H7 (cell line): Measurements from ENCODE around the gene OCRL. TPM values are rescaled to one million over a fixed set of nuclear protein-coding genes. Genes with fewer than 3 reads are reported as not detected.

ENCODE experiments used
- DNase-seq: peaks from one replicate; pipeline ENCODE4 v3.0.0; 2012
- H3K27me3 ChIP-seq: 2 replicates; pipeline ENCODE4 v1.6.0; 2011; ENCODE audit warnings: mild to moderate bottlenecking, low read length; ENCODE audit not compliant: control insufficient read depth, insufficient read depth
- H3K36me3 ChIP-seq: replicated peaks from 2 replicates; pipeline ENCODE4 v1.5.1; 2011; ENCODE audit warnings: low read length; ENCODE audit not compliant: control insufficient read depth, insufficient read depth
- H3K4me3 ChIP-seq: 2 replicates; pipeline ENCODE4 v1.5.1; 2011; ENCODE audit warnings: low read depth, mild to moderate bottlenecking, control low read depth, low read length, moderate library complexity; ENCODE audit not compliant: insufficient read depth
- total RNA-seq: library from RNA; depleted of rRNA; stranded (reverse); fragments of >200 nt; shearing (Covaris generic); gene quantifications from 2 replicates; pipeline ENCODE4 v1.2.3, GENCODE V29; 2014

Gene OCRL
- total RNA-seq, 1 experiment from 2014 or later, result 22.4 TPM

DNA sequence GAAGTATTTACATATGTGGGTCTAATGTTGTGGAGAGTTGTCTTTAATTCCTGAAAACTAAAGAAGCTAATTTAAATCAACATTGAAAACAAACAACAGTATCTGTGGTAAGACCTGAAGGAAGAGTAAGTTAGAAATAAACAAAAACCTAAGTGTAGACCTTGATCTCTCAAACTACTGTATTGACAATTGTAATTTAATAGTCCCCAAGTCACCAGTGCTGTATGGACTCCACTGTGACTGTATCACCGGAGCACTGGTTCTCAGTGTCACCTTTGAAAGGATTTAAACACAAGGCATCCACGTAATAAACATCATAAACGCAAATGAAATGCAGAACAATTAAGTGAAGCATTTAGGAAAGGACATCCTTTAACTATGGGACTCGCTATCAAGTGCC, 46.4 kb downstream of the OCRL start:
- no peak for DNase-seq
- Histone ChIP-seq H3K36me3 (peaks cover 35% of the 10 kb centered on the region), H3K4me3 (no peak overlapping the region), H3K27me3 (no peaks in the 10 kb centered on the region)

DNA sequence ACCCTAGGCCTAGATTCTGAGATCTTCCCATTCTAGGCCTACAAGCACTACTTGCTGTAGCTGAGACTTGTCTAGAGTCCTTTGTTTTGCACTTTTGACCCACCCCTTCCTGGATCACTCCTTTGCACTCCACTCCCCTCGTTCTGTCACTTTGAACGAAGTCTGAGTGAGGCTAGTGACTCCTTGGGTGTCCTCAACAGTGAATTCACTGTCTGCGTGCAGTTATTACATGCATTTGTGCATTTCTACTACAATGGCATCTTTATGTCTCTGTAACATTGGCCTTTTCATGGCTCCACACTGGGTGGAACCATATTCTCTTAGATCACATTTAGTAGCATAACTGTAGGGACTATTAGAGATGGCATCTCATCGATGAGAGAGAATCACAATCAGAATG, 50.5 kb downstream of the OCRL start:
- Histone ChIP-seq H3K27me3 (no peaks in the 10 kb centered on the region), H3K4me3 (no peak overlapping the region), H3K36me3 (peaks cover 36% of the 10 kb centered on the region)
- DNase-seq, result no peak

DNA sequence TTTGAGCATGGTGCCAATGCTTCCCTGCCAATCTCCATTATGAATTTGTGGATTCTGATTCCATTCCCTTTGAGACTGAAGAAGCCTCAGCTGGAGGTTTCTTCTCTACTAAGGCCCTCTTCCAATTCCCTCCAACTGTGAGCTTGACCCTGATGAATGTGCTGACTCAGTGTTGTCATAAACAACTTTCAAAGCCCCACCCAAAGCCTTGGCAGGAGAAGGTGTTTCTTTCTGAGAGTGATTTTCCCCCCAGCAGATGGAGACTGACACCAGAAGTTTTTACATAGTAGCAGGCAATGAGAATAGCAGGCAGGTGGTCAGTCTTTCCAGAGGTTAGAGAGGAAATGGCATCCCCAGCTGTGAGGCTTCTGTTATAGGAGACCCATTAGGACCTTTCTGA, 53.1 kb downstream of the OCRL start:
- no peaks in the 10 kb centered on the region for H3K27me3 ChIP-seq
- H3K36me3 ChIP-seq, result peaks cover 26% of the 10 kb centered on the region
- DNase-seq, result no peak
- no peak overlapping the region for H3K4me3 ChIP-seq

DNA sequence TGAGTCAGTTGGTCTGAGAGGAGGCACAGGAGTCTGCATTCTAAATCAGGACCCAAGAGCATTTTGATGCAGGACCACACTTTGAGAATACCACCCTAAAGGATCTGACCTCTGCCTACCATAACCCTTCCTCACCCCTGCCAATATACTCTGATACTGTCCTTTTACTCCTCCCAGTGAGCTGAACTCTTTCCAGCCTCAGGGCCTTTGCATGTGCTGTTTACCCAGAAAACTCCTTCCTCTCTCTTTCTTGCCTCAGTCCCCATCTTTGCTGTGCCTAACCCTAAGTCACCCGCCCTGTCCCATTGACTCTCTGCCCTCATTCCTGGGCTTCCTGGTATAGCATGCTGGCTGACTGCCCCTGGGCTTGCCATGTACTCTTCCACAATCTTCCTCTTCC, 54.7 kb downstream of the OCRL start:
- H3K36me3 ChIP-seq, result peaks cover 13% of the 10 kb centered on the region
- H3K4me3 ChIP-seq, result no peak overlapping the region

DNA sequence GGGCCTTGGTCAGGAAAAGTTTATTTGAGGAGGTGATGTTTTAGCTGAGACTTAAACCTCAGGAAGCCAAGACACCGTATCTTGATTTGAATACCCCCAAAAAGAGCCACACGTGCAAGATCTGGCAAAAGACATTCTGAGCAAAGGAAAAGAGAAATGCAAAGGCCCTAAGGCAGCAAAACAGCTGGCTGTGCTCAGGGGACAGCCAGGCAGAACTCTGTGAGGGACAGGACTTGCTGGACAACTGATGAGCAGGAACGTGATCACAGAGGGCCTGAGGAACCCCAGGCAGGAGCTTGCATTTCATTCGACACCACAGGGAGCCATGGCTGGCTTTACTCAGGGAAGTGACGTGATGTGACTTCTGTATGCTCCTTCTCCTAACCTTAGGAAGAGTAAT, 56.0 kb downstream of the OCRL start:
- DNase-seq, result no peak
- H3K36me3 ChIP-seq, result peaks cover 7% of the 10 kb centered on the region
- H3K4me3 ChIP-seq, result no peak overlapping the region
- H3K27me3 ChIP-seq, result no peaks in the 10 kb centered on the region

More for the DNA sequence above, 54.7 kb downstream of the OCRL start:
- DNase-seq, result no peak
- no peaks in the 10 kb centered on the region for H3K27me3 ChIP-seq

DNA sequence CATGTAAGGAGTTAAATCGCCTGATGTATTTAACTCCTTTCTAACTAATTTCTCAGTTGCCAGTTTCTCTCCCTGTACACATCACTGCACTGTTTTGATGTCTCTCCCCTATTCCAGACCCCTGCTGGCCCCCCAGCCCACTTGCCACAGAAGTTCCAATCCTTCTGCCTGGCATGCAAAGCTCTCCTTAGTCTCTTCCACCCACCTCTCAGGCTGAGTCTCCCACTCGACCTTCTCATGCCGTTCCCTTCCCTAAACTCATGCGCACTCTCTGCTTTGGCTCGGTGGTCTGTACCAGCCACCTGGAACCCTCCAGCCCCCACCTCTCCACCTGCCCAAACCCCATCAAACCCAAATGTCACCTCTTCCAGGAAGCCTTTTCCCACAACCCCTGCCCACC, 57.8 kb downstream of the OCRL start:
- H3K27me3 ChIP-seq, result no peaks in the 10 kb centered on the region
- H3K4me3 ChIP-seq, result no peak overlapping the region
- H3K36me3 ChIP-seq, result peaks cover 5% of the 10 kb centered on the region
- no peak for DNase-seq

DNA sequence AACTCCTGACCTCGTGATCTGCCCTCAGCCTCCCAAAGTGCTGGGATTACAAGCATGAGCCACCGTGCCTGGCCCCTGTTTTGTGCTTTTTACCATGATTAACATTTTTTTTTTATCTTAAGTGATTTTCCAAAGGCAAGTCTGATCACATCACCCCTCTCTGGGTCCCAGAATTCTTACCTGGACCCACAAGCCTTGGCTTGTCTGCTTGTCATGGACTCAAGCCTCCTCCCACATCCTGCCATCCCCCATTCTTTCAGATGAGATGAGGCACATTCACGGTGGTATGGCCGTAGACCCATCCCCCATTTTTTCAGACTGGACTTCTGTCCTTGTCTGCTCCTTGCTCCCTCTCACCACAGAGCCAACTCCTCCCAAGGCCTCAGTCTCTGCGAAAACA, 59.4 kb downstream of the OCRL start:
- Histone ChIP-seq H3K4me3 (no peak overlapping the region), H3K27me3 (no peaks in the 10 kb centered on the region), H3K36me3 (peaks cover 5% of the 10 kb centered on the region)
- no peak for DNase-seq

DNA sequence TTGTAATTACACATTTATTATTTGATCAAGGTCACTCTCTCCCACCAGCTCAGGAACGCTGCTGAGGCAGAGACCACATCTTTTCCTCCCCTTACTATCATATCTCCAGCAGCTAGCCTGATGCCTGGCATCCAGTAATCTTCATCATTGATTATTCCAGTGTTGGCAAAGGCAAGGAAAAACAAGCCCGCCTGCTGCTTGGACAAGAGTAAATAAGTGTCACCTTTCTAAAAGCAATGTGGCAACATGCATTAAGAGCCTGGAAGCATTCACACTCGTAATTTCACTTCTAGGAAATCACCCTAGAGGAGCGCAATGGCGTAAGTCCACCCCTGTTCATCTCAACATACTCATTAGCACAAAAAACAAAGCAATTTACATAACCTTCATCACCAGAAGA, 59.9 kb downstream of the OCRL start:
- DNase-seq, result no peak
- no peaks in the 10 kb centered on the region for H3K27me3 ChIP-seq
- peaks cover 4% of the 10 kb centered on the region for H3K36me3 ChIP-seq
- no peak overlapping the region for H3K4me3 ChIP-seq

DNA sequence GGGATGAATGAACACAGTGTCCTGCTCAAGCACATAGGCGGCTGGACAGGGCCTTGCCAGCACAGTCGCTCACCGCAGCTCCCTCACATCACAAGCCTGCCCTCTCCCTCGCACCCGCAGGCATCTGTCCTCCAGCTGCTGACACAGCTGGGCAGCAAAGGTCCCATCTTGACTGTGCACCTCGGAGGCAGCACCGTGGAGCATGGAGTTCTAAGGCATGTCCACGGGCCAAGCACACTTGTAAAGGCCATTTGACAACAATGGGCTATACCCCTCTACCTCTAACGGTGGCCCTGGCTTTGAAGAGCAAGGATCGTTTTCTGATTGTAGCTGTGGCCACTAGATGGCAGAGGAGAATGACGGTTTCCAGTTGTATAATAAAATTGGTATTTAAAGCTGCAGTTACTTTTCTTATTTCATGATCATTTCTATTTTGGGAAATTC, 60.9 kb downstream of the OCRL start:
- DNase-seq, result peak; percentile 64
- no peak overlapping the region for H3K4me3 ChIP-seq
- H3K36me3 ChIP-seq, result peaks cover 1% of the 10 kb centered on the region

DNA sequence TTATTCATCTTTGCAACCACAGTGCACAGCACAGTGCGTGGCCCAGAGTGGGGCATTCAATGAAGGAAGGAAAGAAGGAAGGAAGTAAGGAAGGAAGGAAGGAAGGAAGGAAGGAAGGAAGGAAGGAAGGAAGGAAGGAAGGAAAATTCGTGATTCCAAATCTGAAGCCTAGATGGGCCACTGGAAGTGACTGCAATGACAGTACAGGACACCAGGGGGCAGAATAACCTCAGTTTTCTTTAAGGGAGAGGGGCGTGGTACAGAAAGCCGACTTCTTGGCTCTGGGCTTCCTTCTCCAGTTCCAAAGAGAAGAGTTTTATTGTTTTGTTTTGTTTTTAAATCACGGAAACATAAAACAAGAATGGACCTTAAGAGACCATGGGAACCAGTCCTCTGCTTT, 66.9 kb downstream of the OCRL start:
- Histone ChIP-seq H3K36me3 (no peaks in the 10 kb centered on the region), H3K27me3 (peaks cover 1% of the 10 kb centered on the region; the same call in 1 of the 2 replicates), H3K4me3 (no peak overlapping the region)
- DNase-seq, result peak; percentile 85

More for the DNA sequence above, 60.9 kb downstream of the OCRL start:
- no peaks in the 10 kb centered on the region for H3K27me3 ChIP-seq

DNA sequence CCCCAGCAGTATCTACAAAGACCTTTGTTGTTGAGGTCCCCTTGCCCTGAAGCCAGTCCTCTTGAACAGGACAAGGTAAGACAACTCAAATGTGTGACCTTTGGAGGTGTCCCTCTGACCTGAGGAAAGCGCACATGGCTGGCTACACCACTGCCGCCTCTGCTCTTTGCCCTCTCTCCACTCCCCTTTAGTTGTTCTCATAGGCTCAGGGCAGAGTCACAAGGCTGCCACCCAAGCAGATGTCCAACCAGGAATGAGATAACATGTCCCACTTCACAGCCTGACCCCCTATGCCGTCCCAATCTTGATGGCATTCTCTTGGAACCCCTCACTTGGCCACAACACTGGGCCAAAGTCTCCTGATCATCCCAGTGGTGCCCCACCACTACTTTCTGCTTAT, 68.4 kb downstream of the OCRL start:
- no peak for DNase-seq
- no peaks in the 10 kb centered on the region for H3K36me3 ChIP-seq
- peaks cover 1% of the 10 kb centered on the region; the same call in 1 of the 2 replicates for H3K27me3 ChIP-seq
- no peak overlapping the region for H3K4me3 ChIP-seq

DNA sequence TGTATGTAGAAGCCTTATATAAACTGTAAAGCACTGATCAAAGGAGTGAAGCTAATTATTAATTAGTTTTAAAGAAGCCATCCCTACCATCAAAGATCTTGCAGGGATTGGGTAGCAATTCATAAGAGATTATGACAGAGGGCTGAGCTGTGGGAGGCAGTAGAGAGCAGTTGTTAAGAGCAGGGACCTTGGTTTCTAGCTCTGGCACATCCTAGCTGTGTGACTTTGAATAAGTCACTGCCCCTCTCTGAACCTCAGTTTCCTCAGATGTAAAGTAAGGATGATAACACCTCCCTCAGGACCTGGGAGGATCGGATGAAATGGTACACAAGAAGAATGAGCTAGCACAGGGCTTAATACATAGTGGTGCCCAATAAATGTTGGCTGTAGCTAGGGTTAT, 69.3 kb downstream of the OCRL start:
- H3K27me3 ChIP-seq, result peaks cover 1% of the 10 kb centered on the region; the same call in 1 of the 2 replicates
- DNase-seq, result no peak
- no peaks in the 10 kb centered on the region for H3K36me3 ChIP-seq
- H3K4me3 ChIP-seq, result no peak overlapping the region

DNA sequence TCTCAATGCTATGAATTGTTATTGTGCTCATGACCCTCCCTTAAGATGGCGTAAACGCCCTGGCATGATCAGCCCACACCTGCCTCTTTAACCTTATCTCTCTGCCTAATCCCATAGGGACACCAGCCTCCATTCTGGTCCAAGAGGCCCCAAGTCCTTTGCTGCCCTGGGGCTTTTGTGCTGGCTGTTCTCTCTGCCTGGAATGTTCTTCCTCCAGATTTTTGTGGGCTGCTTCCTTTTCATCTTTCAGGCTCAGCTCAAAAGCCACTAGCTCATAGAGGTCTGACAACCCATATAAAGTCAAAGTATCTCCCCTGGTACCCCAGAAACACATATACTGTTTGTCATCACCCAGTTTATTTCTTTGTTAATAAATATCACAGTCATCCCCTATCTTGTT, 72.3 kb downstream of the OCRL start:
- DNase-seq, result no peak
- Histone ChIP-seq H3K36me3 (no peaks in the 10 kb centered on the region), H3K4me3 (no peak overlapping the region), H3K27me3 (no peaks in the 10 kb centered on the region; the same call in 1 of the 2 replicates)

DNA sequence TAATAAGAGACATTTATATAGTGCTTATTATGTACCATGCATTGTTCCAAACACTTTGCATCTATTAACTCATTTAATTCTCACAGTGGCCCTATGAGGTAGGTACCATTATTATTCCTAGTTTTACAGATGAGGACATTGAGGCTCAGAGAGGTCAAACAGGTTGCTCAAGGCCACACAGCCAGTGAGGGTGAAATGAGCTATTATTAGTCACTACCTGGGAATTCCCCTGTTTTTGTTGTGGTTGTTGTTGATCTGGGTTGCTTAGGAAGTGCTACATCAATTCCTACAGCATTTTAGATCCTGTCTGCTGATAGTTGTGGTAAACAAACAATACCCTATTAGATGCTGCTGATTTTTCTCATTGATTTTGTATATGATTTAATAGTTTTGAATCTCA, 73.5 kb downstream of the OCRL start:
- no peak for DNase-seq
- H3K4me3 ChIP-seq, result no peak overlapping the region
- no peaks in the 10 kb centered on the region for H3K36me3 ChIP-seq
- no peaks in the 10 kb centered on the region for H3K27me3 ChIP-seq

DNA sequence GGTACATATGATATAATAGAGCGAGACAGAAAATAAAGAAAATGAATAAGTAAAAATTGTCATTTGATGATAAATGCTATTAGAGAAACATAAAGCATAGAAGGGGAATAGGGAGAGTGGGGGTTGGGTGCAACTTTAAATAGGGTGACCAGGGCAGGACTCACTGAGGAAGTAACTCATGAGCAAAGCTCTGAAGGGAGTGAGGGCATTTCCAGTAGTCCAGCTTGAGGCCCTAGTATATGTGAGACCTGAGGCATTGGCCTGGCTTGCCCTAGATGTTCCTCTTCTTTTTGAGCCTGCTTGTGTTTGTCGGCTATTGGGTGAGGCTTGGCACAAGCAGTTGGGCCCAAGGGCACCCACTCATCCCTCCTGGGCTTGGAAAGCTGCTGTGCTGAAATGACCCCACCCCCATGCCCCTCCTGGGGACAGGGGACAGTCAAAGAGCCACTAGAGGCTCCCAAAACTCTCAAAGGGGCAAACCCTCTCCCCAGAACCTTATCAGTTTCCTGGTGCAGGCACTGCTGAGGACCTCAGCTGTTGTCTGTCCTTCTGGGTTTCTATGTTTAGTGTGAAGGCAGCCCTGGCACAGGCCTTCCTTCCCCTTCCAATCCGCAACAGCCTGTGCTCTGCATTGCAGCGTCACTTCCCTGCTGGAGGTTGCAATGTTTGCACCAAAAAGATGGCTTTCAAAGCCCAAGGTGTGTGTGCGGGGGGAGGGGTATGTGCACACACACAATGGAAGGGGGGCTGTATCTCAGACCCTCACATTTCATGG, 74.6 kb downstream of the OCRL start:
- Histone ChIP-seq H3K27me3 (no peaks in the 10 kb centered on the region), H3K36me3 (no peaks in the 10 kb centered on the region), H3K4me3 (no peak overlapping the region)
- peak; percentile 47 for DNase-seq
